ACC112 (cell line): ENCODE measurements around the gene NEK6.

Experiments
- H2AFZ ChIP-seq: fragments of 200-600 bp; sonication (generic); one replicate; pipeline ENCODE4 v1.6.0; 2017; ENCODE audit warnings: antibody characterized with exemption, low read length; ENCODE audit not compliant: unreplicated experiment
- H3K27ac ChIP-seq: fragments of 200-600 bp; sonication (generic); 2 replicates; pipeline ENCODE4 v1.5.1; 2014; ENCODE audit warnings: low read depth, mild to moderate bottlenecking, antibody characterized with exemption, low read length, moderate library complexity
- H3K27me3 ChIP-seq: fragments of 200-600 bp; sonication (generic); 2 replicates; pipeline ENCODE4 v1.6.1; 2014; ENCODE audit warnings: mild to moderate bottlenecking, antibody characterized with exemption, low read length, moderate library complexity, mixed read lengths; ENCODE audit not compliant: insufficient read depth
- H3K36me3 ChIP-seq: fragments of 200-600 bp; sonication (generic); 2 replicates; pipeline ENCODE4 v1.6.1; 2016; ENCODE audit warnings: mild to moderate bottlenecking, antibody characterized with exemption, low read length, moderate library complexity, mixed read lengths; ENCODE audit not compliant: insufficient read depth
- H3K4me1 ChIP-seq: fragments of 200-600 bp; sonication (generic); one replicate; pipeline ENCODE4 v1.6.1; 2016; ENCODE audit warnings: low read length, mixed read lengths; ENCODE audit not compliant: insufficient read depth, unreplicated experiment, control insufficient read depth
- H3K4me3 ChIP-seq: fragments of 200-600 bp; sonication (generic); 2 replicates; pipeline ENCODE4 v1.5.1; 2014; ENCODE audit warnings: mild to moderate bottlenecking, low read depth, low read length
- H3K79me2 ChIP-seq: fragments of 200-600 bp; sonication (generic); one replicate; pipeline ENCODE4 v1.6.0; 2016; ENCODE audit warnings: low read length; ENCODE audit not compliant: control insufficient read depth, unreplicated experiment, insufficient read depth

Gene NEK6

DNA sequence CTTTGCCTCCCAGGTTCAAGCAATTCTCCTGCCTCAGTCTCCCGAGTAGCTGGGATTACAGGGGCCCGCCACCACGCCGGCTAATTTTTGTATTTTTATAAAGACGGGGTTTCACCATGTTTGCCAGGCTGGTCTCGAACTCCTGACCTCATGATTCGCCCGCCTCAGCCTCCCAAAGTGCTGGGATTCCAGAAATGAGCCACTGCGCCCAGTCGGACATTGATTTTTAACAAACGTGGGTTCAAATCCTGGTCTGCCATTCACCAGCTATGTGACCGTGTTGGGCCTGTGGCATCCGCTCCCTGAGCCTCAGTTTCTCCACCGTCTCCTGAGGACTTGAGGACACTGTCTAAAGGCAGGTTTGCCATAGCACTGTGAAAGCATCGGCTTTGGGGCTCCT lies 41.8 kb upstream of the NEK6 start:
- H3K36me3 ChIP-seq, result no peaks in the 10 kb centered on the region
- H3K27me3 ChIP-seq, result no peaks in the 10 kb centered on the region
- H2AFZ ChIP-seq, result no peak overlapping the region
- H3K4me1 ChIP-seq, result peaks cover 48% of the 10 kb centered on the region
- H3K27ac ChIP-seq, result no peak overlapping the region
- H3K79me2 ChIP-seq, result no peaks in the 10 kb centered on the region
- no peak overlapping the region for H3K4me3 ChIP-seq

DNA sequence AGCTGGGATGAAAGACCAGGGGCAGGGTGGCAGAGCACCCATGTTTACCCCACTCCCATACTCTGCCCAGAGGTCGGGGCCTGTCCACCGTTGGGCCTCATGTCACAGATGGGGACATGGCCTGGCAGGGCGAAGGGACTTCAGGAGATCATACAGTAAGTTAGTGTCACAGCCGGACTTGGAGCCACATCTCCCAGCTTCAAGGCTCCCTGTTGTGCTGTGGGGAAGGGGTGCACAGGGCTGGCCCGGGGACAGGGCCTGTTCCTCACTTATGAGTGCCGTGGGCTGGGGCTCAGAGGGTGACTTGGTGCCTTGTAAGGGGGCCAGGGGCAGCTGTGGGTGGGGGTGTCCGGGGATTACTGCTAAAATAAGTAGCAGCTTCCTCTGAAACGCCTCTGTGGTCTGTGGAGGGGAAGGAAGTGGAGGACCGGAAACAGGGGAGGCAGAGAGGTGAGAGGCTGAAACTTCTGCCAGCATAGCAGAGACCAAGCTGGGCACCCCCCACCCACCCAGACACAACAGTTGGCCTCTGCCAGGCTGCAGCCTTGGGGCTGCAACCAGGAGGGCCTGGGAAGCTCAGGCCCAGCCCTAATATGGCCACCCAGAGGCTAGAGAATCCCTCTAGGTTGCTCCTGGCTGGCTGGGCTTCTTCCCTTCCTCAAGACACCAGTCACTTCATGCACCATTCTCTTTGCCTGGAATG lies 41.1 kb upstream of the NEK6 start:
- no peak overlapping the region for H2AFZ ChIP-seq
- no peak overlapping the region for H3K4me3 ChIP-seq
- H3K4me1 ChIP-seq, result peaks cover 48% of the 10 kb centered on the region
- no peaks in the 10 kb centered on the region for H3K27me3 ChIP-seq
- H3K27ac ChIP-seq, result no peak overlapping the region
- no peaks in the 10 kb centered on the region for H3K36me3 ChIP-seq
- no peaks in the 10 kb centered on the region for H3K79me2 ChIP-seq

DNA sequence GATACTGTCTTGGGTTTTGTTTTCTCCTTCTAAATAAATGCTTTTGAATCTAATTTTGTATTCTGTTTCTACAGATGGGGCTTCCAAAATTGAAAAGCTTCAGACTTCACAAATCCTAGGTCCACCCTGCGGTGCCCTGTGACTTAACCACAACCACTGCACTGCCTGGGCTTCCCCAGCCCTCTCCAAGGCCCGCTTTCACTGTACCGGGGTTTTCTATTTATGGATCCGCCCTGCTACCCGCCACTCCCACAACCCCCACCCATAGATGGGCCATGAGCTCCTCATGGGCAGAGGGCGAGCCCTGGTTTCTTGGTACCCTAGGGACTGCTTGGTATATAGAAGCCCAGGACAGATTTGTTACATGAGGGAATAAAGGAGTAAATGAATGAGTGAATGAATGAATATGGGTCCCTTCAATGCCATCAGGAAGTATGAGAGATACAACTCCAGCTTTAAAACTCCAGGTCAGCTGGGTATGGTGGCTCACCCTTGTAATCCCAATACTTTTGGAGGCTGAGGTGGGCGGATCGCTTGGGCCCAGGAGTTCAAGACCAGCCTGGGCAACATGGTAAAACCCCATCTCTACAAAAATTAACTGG lies 39.8 kb upstream of the NEK6 start:
- H3K27me3 ChIP-seq, result no peaks in the 10 kb centered on the region
- no peak overlapping the region for H3K27ac ChIP-seq
- H3K4me1 ChIP-seq, result peaks cover 42% of the 10 kb centered on the region
- H2AFZ ChIP-seq, result no peak overlapping the region
- no peak overlapping the region for H3K4me3 ChIP-seq
- no peaks in the 10 kb centered on the region for H3K79me2 ChIP-seq
- H3K36me3 ChIP-seq, result no peaks in the 10 kb centered on the region

DNA sequence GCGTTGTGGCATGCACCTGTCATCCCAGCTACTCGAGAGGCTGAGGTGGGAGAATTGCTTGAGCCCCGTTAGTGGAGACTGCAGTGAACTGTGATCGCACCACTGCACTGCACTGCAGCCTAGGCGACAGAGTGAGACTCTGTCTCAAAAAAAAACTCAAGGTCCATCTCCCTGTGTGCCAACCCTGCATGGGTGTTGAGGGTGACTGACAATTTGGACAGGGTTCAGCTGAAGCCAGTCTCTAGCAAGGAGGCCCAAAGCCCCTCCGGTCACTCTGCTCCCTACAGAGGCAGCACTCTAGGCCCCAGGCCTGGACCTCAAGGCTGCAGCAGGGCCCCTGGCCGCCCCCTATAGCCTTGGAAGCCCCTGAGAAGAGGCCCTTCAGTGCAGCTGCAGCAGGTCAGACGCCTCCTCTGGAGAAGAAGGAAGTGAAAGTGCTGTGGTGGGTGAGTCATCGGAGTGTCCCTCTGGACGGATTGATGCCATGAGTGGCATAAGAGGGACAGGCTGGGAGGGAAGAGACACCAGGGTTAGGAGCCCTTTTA lies 39.2 kb upstream of the NEK6 start:
- H3K79me2 ChIP-seq, result no peaks in the 10 kb centered on the region
- no peaks in the 10 kb centered on the region for H3K27me3 ChIP-seq
- H3K4me3 ChIP-seq, result no peak overlapping the region
- peaks cover 46% of the 10 kb centered on the region for H3K4me1 ChIP-seq
- no peak overlapping the region for H2AFZ ChIP-seq
- H3K36me3 ChIP-seq, result no peaks in the 10 kb centered on the region
- no peak overlapping the region for H3K27ac ChIP-seq

DNA sequence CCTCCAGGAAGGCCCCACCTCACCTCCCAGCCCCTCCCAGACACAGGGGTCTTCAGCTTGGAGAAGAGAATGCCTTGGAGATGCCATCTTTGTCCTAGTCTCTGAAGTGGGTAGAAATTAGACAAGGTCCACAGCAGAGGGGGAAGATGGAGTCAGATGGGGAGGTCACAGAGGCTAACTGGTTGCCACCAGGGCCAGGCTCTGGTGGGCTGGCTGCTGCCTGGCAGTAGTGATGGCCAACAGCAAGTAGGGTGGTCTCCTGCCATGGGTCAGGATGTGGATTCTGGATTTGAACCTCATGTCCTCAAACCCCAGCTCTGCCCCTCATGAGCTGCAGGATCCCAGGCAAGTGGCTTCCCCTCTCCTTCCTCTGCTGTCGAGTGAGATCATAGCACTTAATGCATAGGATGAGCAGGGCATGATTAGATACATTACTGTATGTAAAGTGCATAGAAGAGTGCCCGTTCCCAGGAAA lies 38.7 kb upstream of the NEK6 start:
- H3K4me3 ChIP-seq, result no peak overlapping the region
- no peak overlapping the region for H3K27ac ChIP-seq
- H3K27me3 ChIP-seq, result no peaks in the 10 kb centered on the region
- H3K4me1 ChIP-seq, result peaks cover 48% of the 10 kb centered on the region
- no peaks in the 10 kb centered on the region for H3K79me2 ChIP-seq
- H2AFZ ChIP-seq, result no peak overlapping the region
- H3K36me3 ChIP-seq, result no peaks in the 10 kb centered on the region

DNA sequence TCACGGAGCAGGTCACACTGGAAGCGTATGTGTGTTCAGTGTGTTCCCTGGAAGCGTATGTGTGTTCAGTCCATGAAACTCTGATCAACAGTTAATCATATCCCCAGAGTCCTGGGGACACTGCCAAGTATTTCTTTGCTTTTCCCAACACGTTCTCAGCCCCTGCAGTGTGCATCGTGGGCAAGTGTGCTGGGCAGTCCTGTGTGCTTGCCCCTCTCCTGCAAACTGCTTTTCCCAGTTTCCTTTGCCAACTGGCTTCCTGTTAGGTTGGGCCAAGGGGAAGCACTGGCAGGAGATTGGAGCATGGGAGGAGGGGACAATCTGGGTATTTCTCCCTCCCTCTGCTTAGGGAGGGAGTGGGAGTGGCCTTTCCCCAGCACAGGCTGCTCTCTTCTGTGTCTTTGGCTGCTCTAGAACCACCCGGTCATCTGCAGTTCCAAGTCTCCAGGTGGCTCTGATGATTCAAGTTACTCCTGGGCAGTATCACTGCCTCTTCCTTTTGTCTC lies 36.8 kb upstream of the NEK6 start:
- H3K79me2 ChIP-seq, result no peaks in the 10 kb centered on the region
- peak overlapping the region; percentile 37 for H3K27ac ChIP-seq
- H3K27me3 ChIP-seq, result no peaks in the 10 kb centered on the region
- H3K36me3 ChIP-seq, result no peaks in the 10 kb centered on the region
- peak overlapping the region; percentile 14; the same call in 1 of the 2 replicates for H3K4me3 ChIP-seq
- H2AFZ ChIP-seq, result peak overlapping the region; percentile 80
- H3K4me1 ChIP-seq, result peaks cover 43% of the 10 kb centered on the region

DNA sequence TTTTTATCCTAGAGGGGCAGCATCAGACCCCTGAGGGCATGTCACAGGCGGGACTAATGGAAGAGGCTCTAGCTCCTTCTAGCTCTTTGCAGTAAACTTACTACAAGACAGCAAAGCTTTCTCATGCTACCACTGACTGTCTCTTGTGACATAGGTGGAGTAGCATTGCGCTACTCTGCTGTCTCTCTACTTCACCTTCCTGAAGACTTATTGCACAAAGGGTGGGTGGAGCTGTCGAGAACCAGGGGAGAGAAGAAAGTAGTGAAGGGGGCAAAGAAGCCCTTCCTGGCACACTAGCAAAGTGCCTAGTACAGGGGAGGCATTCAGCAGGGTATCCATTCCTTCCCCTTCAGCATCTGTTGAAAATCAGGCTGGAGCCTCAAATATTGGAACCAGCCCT lies 36.1 kb upstream of the NEK6 start:
- Histone ChIP-seq H3K27me3 (no peaks in the 10 kb centered on the region), H3K79me2 (no peaks in the 10 kb centered on the region), H3K27ac (no peak overlapping the region), H2AFZ (no peak overlapping the region), H3K4me3 (no peak overlapping the region), H3K4me1 (peaks cover 43% of the 10 kb centered on the region), H3K36me3 (no peaks in the 10 kb centered on the region)

DNA sequence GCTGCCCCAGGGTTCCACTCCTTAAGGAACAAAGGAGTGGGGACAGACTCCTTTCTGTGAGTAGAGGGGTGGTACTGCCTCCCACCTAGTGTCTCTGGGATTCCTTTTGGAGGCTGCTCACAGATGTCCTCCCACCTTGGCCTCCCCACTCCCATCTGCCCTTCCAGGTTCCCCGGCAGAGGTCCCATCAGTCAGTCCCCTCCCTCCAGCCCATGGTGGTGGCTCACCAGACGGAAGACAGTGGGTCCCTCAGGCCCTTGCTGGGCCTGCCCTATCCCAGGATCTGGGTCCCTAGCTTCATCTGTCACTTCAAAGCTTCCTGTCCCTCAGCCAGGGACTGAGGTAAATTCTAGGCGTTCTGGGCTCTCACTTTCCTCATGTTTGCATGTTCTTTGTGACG lies 35.6 kb upstream of the NEK6 start:
- Histone ChIP-seq H3K79me2 (no peaks in the 10 kb centered on the region), H3K27me3 (no peaks in the 10 kb centered on the region), H3K4me3 (no peak overlapping the region), H3K27ac (no peak overlapping the region), H3K4me1 (peaks cover 43% of the 10 kb centered on the region), H2AFZ (no peak overlapping the region), H3K36me3 (no peaks in the 10 kb centered on the region)

DNA sequence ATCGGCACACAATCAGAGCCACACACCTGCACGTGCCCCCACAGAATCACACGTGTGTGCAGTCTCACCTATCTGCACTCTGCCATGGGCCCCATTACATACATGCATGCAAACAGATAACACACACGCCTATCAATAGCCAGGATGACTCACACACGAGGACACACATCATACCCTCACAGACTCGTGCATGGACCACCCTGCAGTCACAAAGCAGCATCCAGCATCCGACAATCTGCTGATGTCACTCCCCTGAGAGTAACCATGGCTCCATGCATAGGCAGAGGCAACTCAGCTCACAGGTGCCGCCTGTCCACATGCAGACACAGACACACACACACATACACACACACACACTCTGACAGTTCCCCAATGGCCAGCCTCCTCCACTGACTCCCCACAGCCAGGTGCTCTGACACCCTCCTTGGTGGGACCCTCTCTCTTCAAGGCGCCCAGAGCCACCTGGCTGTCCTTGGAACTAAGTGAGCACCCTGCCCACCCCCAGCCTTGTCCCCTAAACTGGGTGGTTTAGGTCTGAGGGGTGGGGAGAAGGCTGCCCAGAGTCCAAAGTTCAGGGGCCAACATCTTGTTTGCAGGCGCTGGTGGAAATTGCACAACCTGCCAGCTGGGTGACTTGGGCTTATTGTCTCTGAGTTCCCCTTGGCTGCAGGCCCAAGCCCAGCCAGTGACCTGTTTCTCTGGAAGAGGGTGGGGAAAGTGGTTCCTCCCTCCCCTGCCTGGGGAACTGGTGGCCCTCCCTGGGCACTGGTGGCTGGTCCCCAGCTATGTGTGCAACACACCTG lies 34.6 kb upstream of the NEK6 start:
- H3K27ac ChIP-seq, result no peak overlapping the region

DNA sequence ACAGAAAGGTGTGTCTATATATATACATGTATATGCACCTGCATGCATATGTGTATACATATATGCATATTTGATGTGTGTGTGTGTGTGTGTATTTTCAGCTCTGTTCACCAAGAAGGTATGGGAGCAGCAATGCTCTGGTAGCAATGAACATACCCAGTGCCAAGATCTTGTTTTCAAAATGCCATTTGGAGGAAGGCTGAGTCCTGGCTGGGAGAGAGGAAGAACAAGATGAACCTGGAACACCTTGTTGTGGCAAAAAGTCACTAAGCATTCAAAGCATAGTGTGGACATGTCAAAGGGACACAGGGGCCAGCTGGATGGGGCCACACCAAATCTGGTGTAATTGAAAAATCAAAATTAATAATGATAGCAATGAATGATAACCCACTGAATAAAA lies 31.8 kb upstream of the NEK6 start:
- Histone ChIP-seq H3K27me3 (no peaks in the 10 kb centered on the region), H3K36me3 (no peaks in the 10 kb centered on the region), H3K79me2 (no peaks in the 10 kb centered on the region), H3K4me1 (peaks cover 21% of the 10 kb centered on the region), H2AFZ (no peak overlapping the region), H3K27ac (no peak overlapping the region), H3K4me3 (no peak overlapping the region)

More for the DNA sequence above, 34.6 kb upstream of the NEK6 start:
- Histone ChIP-seq H3K4me3 (no peak overlapping the region), H2AFZ (no peak overlapping the region), H3K27me3 (no peaks in the 10 kb centered on the region), H3K79me2 (no peaks in the 10 kb centered on the region), H3K4me1 (peaks cover 42% of the 10 kb centered on the region), H3K36me3 (no peaks in the 10 kb centered on the region)
